ENCODE measurements around the gene TSPY10. TPM values are rescaled to one million over a fixed set of nuclear protein-coding genes. Genes with fewer than 3 reads are reported as not detected.
"Not testable (repeated sequence)": the region's sequence is repeated elsewhere in the genome, so short reads cannot be mapped to it uniquely, and the experiment has no call there.

TSPY10 gene
- total RNA-seq (2014; rRNA removed; shearing (Covaris generic)): 0.10 TPM in 1 of 2 replicates, not detected in the other

GRCh38 chrY:9527580-9527979 is at the start of gene TSPY10:
Gene TSPY10 (plus strand): TSS chrY:9527880. CDS start chrY:9527926, 46 bp downstream.
- DNase-seq (ENCODE audit: low spot score): not testable (repeated sequence)

DNA sequence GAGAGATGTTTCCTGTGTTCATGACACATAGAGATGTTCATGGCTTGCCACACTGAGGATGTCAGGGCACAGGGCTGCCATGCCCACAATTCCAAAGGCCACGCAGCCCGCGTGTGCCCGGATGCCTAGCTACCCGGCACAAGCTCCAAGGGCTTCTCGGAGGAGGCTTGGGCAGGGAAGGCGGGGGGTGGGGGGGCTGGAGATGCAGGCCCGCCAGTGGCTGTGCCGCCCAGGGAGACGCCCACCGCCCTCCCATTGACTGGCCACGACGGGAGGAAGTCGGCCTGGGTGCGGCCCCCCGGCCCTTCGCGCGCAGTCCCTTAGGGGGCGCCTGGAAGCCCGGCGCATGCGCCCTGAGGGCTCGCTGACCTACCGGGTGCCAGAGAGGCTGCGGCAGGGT is 40.7 kb upstream of the TSPY10 start, which contains the start of gene TSPY9:
TSPY9 (plus strand) TSS at position 301 of the 400 bp plus-strand sequence; CDS start at position 347, 46 bp downstream.
- not testable (repeated sequence) for DNase-seq (ENCODE audit: low spot score)

- DNase-seq (ENCODE audit: low spot score): not testable (repeated sequence)
Observed at GRCh38 chrY:9504396-9504795, 23.3 kb upstream of the TSPY10 start.

DNA sequence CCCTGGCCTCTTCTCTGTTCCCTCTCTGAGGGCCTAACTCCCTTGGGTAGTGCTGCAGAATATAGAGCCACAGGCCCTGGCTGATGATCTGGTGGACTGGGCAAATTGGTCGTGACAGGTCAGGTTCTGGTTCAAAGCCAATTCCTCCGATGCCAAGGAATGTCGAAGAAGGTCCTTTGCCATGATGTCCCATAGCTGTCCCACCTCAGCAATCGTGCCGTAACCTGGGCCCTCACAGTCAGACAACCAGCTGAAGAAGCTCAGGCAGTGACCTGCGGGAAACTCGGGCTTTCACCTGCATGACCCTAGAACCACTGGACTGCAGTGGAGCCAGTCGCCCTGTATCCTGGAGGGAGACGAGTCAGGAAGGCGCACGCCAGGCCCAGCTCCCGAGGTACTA is 11.4 kb upstream of the TSPY10 start:
- DNase-seq (ENCODE audit: low spot score): not testable (repeated sequence)

Other genes with a start within 250 kb of the TSPY10 start
- gene TSPY4, start 190.4 kb upstream of the TSPY10 start, total RNA-seq (2014; rRNA removed; shearing (Covaris generic)): 6.2 and 6.5 TPM in 2 replicates
- not detected in 2 replicates for gene TSPY8, start 170.1 kb upstream of the TSPY10 start, total RNA-seq (2014; rRNA removed; shearing (Covaris generic))
- gene TSPY3, start 129.5 kb upstream of the TSPY10 start, total RNA-seq (2014; rRNA removed; shearing (Covaris generic)): not detected in 2 replicates
- gene TSPY1, start 60.9 kb upstream of the TSPY10 start, total RNA-seq (2014; rRNA removed; shearing (Covaris generic)): 1.4 and 2.3 TPM in 2 replicates
- gene TSPY9, start 40.6 kb upstream of the TSPY10 start, total RNA-seq (2014; rRNA removed; shearing (Covaris generic)): 1.0 TPM in 1 of 2 replicates, not detected in the other